Activated T-cell treated with anti-CD3 and anti-CD28 coated beads, Interleukin-2, amount 50 U/mL, for 48 hours (primary cell): ENCODE results near the gene AP3D1.
"Not testable (repeated sequence)": the region's sequence is repeated elsewhere in the genome, so short reads cannot be mapped to it uniquely, and the experiment has no call there.

ENCODE experiments used
- DNase-seq, 2 experiments: peaks; one replicate each; pipeline ENCODE4 v3.0.0-alpha.2; 2020

Gene AP3D1

DNA sequence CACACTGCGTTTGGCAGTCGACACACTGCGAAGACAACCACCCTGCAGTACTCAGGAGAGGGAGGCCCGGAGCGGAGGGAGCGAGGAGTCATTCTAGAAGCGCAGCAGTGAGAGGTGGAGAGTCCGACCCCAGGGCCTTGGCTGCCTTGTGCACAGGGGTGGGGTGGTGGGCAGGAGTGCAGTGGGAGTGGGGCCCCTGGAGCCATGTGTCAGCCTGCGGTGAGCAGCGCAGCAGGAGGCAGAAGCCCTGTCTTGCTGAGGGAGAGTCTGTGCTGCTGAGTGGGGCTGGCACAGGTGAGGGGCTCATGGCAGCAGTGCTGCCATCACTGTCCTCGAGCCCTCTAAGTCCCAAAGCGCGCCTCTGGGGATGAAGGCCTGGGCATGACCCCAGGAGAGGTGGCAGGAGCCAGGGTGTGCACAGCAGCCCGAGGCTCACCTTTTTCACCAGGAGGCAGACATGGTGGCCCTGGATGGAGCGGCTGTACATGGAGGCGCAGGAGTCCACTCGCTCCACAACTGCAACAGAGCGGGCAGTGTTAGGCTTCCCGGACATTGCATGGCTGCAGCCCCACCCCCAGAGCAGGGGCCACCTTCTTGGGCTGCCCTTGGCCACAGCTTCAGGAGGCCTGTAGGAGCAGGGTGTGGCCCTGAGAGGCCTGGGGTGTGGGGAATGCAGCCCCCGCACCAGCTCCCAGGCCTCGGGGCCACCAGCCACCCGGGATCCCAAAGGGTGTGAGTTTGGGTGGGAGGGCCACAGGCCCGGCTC lies 42.9 kb downstream of the AP3D1 start:
- DNase-seq: no peak

DNA sequence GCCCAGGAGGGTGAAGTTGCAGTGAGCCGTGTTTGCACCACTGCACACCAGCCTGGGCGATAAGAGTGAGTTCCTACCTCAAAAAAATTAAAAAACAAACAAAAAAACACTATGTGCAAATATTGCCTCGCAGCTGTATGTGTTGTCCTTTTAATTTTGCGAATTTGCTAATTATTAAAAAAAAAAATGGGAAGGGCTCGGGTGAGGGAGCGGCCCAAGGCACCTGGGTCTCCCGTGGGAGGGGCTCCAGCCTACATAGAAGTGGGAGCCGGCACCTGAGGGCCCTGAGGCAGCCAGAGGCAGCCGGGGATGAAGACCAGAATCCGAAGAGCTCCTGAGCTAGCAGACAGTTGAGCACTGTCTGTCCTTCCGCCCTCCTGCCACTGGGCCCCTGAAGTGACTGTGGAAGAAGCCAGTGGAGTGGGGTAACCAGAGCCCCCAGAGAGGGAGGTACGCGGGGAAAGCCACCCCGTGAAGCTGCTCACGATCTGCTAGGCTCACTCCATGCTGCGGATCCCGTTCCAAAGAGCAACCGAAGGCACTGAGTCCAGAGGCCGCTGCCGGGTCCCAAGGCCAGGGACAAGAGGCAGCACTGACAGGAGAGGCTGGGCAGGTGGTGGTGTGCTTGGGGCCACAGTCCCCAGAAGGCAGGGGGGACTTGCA lies 48.2 kb downstream of the AP3D1 start:
- DNase-seq: no peak

DNA sequence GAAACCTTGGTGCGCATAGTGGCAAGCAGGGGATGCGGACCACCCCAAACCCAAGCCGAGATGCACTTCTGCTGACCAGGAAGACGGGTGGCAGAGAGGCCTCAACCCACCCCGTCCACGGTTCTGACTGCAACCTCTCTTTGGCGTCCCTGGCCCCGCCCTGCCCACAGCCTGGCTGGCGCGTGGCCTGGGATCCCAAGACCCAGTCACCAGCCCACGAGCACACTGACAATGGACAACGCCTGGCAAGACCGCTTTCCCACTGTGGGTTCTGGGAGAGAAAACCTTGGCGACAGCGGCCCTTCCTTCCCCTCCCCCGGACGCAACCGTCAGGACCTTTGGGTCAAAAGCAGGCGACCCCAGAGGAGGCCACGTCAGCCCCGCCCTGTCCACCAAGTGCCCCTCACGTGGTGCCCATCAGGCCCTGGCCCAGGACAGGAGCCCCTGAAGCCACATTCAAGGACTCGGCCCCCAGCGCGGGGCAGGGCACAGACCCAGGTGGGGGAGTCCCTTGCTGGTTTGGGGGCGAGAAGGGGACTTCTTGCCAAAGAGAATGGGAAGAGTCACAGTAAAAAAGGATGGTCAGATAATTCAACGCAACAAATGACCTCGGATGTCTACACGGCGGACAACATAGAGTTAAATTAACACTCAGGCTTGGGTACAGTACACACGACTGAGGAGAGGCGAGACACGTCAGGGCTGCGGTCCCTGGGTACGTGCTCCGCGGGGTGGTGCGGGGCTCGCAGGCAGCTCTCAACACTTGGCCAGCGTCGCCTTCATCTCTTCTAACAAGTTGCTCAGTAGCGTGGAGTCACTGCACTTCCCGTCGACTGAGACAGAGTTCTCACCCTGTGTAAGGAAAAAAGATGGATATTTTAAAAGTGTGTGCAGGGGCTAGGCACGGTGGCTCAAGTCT lies 49.7 kb downstream of the AP3D1 start:
- DNase-seq: no peak

DNA sequence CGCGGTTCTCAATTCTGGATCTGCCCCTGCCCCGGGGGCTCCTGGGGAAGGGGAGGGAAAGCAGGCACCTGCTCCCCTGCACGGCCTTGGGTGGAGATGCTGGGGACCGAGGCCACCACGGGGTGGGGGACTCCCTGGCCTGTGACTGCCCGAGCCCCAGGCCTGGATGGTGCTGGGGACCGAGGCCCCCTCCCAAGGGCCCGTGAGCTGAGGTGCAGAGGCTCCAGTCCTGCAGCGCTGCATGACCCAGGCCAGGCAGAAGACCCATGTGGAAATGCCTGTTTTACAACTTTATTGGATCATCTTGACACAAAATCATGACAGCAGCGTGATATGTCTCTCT lies 50.7 kb downstream of the AP3D1 start:
- no peak for DNase-seq

DNA sequence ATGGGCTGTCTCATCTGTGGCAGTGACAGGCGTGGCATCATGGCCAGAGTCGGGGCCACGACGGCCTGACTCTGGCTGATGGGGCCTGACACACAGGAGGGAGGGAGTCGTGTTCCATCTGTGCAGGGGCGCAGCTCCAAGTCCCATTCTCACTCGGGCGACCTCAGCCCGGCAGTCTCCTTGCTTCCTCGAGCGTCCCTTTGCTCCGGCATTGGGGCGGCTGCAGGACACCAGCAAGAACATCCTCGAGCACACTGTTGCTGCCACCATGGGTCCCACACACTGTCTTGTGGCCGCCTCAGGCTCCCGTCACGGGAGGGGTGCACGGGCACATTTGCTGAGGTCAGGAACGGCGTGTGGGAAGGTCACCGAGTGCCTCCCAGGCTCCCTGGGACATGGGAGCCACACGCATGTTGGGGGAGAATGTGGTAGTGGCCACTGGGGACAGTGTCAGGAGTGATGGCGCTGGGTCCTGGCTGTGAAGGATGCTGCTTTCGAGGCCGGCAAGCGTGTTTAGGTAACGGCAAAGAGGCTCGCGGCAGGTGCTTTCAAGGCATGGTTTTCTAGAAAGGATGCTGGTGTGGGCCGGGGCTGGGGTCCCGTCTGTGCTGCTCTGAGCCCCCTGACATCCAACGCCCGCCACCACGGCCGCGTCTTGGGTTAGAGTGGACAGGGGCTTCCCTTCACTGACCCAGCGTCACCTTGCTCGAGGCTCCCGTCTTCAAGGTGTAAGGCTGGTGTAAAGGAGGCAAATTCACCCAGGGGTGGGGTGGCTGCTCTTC lies 51.2 kb downstream of the AP3D1 start:
- DNase-seq: no peak

DNA sequence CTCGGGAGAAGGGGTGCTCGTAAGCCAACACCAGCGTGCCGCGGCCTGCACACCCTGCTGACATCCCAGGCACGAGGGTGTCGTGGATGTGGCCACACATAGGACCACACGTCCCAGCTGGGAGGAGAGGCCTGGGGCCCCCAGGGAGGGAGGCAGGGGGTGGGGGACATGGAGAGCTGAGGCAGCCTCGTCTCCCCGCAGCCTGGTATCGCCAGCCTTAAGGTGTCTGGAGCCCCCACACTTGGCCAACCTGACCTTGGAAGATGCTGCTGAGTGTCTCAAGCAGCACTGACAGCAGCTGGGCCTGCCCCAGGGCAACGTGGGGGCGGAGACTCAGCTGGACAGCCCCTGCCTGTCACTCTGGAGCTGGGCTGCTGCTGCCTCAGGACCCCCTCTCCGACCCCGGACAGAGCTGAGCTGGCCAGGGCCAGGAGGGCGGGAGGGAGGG lies 52.3 kb downstream of the AP3D1 start:
- no peak for DNase-seq

DNA sequence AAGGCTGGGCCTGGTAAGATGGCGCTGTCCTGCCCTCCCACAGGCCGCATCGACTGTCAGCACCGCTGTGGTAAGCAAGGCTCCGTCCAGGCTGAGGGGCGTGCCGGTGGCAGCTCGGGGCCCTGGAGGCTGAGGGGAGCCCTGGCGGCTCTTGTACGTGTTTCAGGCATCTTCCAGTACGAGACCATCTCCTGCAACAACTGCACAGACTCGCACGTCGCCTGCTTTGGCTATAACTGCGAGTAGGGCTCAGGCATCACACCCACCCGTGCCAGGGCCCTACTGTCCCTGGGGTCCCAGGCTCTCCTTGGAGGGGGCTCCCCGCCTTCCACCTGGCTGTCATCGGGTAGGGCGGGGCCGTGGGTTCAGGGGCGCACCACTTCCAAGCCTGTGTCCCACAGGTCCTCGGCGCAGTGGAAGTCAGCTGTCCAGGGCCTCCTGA lies 53.5 kb downstream of the AP3D1 start:
- DNase-seq: no peak

DNA sequence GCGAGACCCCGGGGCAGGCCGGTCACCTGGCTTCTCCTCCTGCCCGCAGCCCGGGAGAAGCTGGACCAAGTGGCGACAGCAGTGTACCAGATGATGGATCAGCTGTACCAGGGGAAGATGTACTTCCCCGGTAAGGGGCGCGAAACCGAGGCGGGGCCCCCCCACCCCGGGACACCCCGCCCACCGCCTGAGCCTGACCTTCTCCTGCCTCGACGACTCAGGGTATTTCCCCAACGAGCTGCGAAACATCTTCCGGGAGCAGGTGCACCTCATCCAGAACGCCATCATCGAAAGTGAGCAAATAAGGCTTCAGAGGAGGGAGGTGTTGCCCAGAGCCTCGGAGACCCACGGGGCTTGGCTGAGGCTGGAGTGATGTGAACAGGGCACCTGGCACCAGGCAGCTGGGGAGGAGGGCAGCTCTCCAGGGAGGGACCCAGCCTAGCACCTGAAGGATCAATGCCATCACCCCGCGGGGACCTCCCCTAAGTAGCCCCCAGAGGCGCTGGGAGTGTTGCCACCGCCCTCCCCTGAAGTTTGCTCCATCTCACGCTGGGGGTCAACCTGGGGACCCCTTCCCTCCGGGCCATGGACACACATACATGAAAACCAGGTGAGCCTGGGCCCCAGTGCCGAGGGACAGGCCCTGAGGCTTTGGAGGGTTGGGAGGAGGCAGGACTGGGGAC lies 54.0 kb downstream of the AP3D1 start:
- peak; percentile 62 to 67 for DNase-seq

DNA sequence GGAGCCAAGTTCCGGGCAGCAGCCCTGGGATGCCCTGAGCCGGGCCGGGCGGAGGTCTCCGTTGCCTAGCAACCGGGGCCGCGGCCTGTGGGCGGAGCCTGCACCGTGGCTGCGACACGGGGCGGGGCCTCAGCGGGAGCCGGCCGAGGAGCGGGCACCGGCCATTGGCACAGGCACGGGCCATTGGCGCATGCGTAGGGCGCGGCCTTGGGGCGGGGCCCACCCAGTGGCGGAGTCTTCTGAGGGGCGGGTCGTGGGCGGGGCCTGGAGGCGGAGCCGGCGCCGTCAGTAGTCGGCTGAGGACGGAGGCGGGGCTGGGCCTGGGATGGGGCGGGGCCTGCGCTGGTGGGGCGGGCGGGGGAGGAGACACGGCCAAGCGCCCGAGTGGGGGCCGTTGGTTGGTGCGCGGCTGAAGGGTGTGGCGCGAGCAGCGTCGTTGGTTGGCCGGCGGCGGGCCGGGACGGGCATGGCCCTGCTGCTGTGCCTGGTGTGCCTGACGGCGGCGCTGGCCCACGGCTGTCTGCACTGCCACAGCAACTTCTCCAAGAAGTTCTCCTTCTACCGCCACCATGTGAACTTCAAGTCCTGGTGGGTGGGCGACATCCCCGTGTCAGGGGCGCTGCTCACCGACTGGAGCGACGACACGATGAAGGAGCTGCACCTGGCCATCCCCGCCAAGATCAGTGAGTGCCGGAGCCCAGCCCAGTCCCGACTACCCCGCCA lies 54.7 kb downstream of the AP3D1 start, which contains the start of gene IZUMO4:
Gene IZUMO4, plus strand, starts transcription at position 436 of the 723 bp plus-strand sequence. Its CDS starts 31 bp downstream, at position 467.
- DNase-seq: peak; percentile 100

DNA sequence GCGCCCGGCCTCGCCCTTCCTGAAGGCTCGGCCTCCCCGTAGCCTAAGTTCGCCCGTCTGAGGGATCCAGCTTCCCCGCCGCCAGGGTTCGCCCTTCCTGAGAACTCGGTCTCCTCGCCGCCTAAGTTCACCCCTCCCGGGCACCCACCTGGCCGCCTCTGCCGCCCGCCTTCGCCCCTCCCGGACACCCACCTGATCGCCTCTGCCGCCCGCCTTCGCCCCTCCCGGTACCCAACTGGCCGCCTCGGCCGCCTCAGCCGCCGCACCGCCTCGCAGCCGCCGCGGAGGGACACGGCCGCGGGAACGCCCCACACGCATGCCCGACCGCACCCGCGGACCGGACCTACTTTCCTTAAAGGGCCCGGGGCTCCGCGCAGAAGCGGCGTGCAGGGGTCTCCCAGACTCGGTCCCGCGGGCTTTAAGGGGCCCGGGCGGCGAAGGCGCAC lies 55.3 kb downstream of the AP3D1 start, which contains the start of gene MOB3A:
Gene MOB3A, minus strand, starts transcription at position 293 of the 446 bp plus-strand sequence. CDS start 17,766 bp downstream, outside the sequence.
- no peak for DNase-seq

DNA sequence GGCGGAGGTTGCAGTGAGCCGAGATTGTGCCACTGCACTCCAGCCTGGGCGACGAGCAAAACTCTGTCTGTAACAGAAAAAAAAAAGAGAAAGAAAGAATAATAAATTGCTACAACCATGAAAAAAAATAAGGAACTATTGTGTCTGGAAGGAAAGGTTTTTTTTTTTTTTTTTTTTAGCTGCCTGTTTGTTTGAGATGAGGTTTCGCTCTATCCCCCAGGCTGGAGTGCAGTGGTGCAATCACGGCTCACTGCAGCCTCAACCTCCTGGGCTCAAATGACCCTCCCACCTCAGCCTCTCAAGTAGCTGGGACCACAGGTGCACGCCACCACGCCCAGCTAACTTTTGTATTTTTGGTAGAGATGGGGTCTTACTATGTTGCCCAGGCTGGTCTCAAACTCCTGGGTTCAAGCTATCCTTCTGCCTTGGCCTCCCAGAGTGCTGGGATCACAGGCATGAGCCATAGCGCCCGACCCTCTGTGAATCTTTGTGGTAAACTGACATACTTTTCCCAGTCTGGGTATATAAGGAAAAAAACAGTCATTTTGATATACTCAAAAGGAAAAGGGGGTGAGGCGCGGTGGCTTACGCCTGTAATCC lies 59.3 kb downstream of the AP3D1 start:
- not testable (repeated sequence) for DNase-seq

DNA sequence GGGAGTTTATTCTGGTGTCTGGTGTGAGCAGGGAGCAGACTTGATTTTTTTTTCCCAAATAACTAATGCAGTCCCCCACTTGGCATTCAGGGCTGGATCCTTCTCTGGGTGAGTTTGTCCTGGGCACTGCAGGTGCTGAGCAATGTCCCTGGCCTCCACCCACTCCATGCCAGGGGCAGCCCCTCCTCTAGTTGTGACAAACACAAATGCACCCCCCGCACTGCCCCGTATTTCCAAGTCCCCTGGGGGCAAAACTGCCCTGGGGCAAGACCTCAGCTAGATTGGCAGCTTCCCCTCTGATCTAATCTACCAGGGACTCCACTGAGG lies 61.7 kb downstream of the AP3D1 start:
- DNase-seq: no peak

DNA sequence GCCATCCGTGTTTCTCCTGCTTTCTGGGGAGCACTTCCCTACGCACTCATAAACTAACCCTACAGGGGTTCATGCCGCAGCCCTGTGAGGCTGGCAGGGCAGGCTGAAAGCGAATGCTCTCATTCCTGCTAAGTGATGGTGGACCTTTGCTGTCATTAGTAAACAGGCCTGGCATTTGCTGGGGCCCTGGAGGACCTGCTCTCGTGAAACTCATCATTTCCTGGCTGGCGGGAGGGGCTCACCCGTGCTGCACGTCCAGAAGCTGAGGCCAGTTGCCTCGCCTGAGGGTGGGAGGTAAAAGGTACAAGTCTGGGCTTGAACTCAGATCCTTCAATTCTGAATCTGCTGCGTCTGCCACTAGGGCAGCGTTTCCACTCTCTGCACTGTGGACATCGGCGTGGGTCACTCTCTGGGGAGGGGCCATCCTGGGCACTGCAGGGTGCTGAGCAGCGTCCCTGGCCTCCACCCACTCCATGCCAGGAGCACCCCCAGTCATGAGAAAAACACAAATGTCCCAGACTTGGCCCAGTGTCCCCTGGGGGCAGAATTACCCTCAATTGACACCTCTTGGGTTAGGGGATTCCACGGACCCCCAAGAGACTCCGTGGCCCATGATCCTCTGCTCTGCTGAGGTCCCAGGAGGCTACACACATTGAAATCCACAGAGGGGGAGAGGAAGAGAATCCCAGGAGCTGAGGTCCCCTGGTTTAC lies 62.2 kb downstream of the AP3D1 start:
- no peak for DNase-seq

DNA sequence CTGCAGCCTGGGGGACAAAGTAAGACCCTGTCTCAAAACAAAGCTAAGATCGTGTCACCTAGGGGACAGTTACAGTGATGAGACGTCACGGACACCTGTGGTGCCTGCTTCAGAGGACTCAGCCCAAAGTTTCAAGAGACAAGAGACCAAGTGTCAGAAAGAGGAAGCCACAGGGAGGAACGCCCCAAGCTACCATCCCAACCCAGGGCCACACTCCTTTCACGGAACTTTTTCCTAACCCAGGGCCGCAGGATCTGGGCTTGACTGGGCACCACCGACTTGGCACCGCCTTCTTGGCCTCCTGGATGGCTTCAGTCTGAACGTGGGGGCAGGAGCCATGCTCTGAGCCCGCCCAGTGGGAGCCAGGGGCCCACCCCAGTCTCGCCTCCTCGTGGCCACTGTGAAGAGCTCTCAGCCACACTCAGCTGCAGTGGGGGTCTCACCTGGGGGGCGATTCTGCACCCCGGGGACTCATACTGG lies 63.7 kb downstream of the AP3D1 start:
- DNase-seq: peak in 1 of 2 experiments; percentile 57

DNA sequence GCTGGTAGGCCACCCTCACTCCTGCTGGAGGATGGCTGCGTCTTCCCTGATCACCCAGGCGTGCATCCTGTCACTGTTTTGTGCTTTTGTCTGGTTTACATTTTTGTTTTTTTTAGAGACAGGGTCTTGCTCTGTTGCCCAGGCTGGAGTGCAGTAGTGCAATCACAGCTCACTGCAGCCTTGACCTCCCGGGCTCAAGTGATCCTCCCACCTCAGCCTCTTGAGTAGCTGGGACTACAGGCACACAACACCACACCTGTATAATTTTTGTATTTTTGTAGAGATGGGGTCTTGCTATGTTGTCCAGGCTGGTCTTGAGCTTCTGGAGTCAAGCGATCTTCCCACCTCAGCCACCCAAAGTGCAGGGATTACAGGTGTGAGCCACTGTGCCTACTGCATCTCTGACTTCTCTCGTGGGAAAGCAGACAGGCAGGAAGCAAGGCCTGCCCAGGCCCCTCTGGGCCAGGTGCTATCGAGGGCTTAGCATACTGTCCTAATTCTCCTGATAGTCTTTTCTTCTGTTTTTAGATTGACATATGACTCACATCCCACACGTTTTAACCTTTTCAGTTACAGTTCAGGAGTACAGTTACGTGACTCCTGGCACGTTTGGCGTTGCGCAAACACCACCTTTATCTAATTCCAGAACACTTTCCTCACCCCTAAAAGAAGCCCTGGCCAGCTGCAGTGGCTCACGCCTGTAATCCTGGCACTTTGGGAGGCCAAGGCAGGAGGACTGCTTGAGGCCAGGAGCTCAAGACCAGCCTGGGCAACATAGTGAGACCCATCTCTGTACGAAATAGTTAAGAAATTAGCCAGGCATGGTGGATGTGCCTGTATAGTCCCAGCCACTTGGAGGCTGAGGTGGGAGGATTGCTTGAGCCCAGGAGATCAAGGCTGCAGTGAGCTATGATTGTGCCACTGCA lies 64.4 kb downstream of the AP3D1 start:
- peak; percentile 73 to 74 for DNase-seq

DNA sequence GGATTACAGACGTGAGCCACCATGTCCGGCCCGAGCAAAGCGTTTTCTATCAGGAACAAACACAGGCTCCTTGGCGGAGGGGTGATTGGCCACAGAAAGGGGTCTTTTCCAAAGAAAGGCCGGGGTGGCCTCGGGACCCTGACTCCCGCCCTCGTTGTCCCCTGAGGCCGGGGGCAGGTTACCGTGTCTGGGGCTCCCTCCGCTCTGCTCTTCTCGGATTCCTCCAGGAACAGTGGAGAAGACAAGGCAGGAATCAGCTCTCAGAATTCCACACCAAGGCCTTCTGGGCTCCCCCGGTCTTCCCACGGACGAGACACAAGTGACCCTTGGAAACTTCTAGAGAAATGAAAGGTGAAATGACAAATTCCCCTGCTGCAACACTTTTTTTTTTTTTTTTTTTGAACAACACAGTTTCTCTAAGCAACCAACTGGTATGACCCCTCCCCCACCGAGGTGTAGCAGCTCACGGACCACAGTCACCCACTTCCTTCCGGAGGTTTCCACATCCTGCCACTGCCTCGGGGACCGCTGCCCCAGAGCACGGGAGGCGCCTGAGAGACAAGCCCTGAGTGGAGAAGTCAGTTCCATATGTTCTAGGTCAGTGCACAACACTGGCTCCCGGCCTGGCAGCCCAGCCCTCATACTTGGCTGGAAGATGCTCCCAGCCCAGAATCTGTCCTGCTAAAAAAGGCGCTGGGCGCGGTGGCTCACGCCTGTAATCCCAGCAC lies 66.2 kb downstream of the AP3D1 start:
- peak; percentile 90 to 92 for DNase-seq

DNA sequence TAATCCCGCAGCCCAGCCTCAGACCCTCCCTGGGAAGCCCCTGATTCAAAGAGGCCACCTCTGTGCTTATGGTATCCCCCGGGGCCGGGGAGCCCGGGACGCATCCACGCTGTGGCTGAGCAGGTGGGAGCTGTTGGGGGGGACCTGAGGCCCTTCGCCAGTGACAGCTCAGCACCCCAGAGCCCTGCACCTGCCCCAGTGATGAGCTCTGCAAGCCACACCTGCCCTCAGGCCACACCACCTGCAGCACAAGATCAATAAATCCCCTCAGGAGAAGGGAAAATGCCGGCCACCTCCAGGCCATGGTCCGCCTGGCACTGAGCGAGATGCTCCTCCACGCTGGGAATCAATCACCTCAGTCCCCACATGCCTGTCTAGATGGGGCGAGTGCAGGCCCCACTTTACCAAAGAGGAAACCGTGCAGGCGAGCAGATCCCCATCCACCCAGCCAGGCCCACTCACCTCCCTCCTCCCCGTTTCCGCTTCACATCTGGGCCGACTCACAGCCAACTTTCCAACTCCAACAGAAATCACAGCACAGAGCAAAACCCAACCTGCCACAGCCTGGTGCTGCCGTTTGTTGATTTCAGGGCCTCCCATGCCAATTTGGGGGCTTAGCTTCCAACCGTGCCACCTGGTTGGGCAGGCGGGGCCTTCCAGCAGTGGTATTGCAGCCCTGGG lies 68.1 kb downstream of the AP3D1 start:
- DNase-seq: peak; percentile 77
